Sigmoid colon (tissue), 4 donors: Measurements from ENCODE around the gene SP110.

Experiments
- CTCF ChIP-seq, 4 experiments: fragments of 450-650 bp in 3 of 4; fragments of 200-600 bp in 1 of 4; IDR thresholded peaks; one replicate each; pipeline ENCODE4 v1.5.1; 2016 to 2019; ENCODE audit warnings: antibody characterized with exemption in 4 of 4, mild to moderate bottlenecking in 3 of 4, moderate library complexity in 2 of 4
- EP300 ChIP-seq, 4 donors: sonication (generic); formaldehyde crosslinking; IDR thresholded peaks; one replicate each; pipeline ENCODE4 v1.6.1; 2017; ENCODE audit warnings: antibody characterized with exemption in 4 of 4
- POLR2A ChIP-seq, 2 donors: fragments of 450-650 bp; IDR thresholded peaks; one replicate each; pipeline ENCODE4 v1.6.1; 2016; ENCODE audit warnings: antibody characterized with exemption in 2 of 2, mild to moderate bottlenecking in 2 of 2, moderate library complexity in 2 of 2

- TF ChIP-seq CTCF (IDR thresholded peaks at IDR 0.05) (no peak), POLR2A (IDR thresholded peaks at IDR 0.05) (no peak), EP300 (IDR thresholded peaks at IDR 0.05) (no peak)
These were observed 37.0 kb upstream of the SP110 start for GRCh38 chr2:230256733-230257332.
